SK-N-SH (cell line): ENCODE measurements around the gene CILP.

ENCODE experiments used
- CTCF ChIP-seq: fragments of 200-600 bp; sonication (generic); IDR thresholded peaks from 2 replicates; pipeline ENCODE4 v1.6.1; 2017; ENCODE audit warnings: antibody characterized with exemption, mild to moderate bottlenecking, moderate library complexity
- EP300 ChIP-seq, 2 experiments: IDR thresholded peaks; 2 replicates each; pipeline versions ENCODE4 v1.4.0 to v1.6.1; 2012; ENCODE audit warnings: borderline replicate concordance in 1 of 2, low read depth in 1 of 2, low read length in 1 of 2
- GABPA ChIP-seq: IDR thresholded peaks from 2 replicates; pipeline ENCODE4 v1.4.0; 2012; ENCODE audit warnings: low read depth, mild to moderate bottlenecking
- NFIC ChIP-seq: IDR thresholded peaks from 2 replicates; pipeline ENCODE4 v1.4.0; 2012; ENCODE audit warnings: borderline replicate concordance
- POLR2AphosphoS5 ChIP-seq: IDR thresholded peaks from 2 replicates; pipeline ENCODE4 v1.6.1; 2012; ENCODE audit warnings: low read depth, low read length
- TAF1 ChIP-seq: IDR thresholded peaks from 2 replicates; pipeline ENCODE4 v1.6.1; 2012; ENCODE audit warnings: low read depth, mild to moderate bottlenecking, low read length, moderate library complexity, borderline replicate concordance
- USF1 ChIP-seq: IDR thresholded peaks from 2 replicates; pipeline ENCODE4 v1.4.0; 2012; ENCODE audit warnings: low read depth, borderline replicate concordance
- ZBTB33 ChIP-seq: IDR thresholded peaks from 2 replicates; pipeline ENCODE4 v1.4.0; 2012; ENCODE audit warnings: low read depth, borderline replicate concordance

- TF ChIP-seq CTCF = no peak
- no peak for TF ChIP-seq USF1
- TF ChIP-seq EP300 (IDR thresholded peaks at IDR 0.05; ENCODE audit: borderline replicate concordance in 1 of 2, low read depth in 1 of 2, low read length in 1 of 2) = no peak
- TF ChIP-seq NFIC = no peak
- no peak for TF ChIP-seq GABPA
- no peak for TF ChIP-seq TAF1
- no peak for TF ChIP-seq ZBTB33
- no peak for TF ChIP-seq POLR2AphosphoS5
Measured at GRCh38 chr15:65233696-65234095, 22.4 kb upstream of the CILP start.
